Gastrocnemius medialis (tissue), 4 donors: ENCODE data around the gene IGLL1.

Experiments
- POLR2A ChIP-seq, 2 donors: fragments of 450-650 bp; IDR thresholded peaks; one replicate each; pipeline ENCODE4 v1.6.1; 2017; ENCODE audit warnings: antibody characterized with exemption in 2 of 2, mild to moderate bottlenecking in 2 of 2, moderate library complexity in 2 of 2
- TF ChIP-seq, protein P1 (sequence below), 5 experiments: fragments of 450-650 bp in 3 of 5; fragments of 200-600 bp in 2 of 5; sonication (generic) in 2 of 5; IDR thresholded peaks in 4 of 5; conservative IDR thresholded peaks in 1 of 5; 1 replicate in 4 of 5; 2 replicates in 1 of 5; pipeline ENCODE4 v1.5.1; 2016 to 2019; ENCODE audit warnings: antibody characterized with exemption in 5 of 5, mild to moderate bottlenecking in 3 of 5, moderate library complexity in 3 of 5

DNA sequence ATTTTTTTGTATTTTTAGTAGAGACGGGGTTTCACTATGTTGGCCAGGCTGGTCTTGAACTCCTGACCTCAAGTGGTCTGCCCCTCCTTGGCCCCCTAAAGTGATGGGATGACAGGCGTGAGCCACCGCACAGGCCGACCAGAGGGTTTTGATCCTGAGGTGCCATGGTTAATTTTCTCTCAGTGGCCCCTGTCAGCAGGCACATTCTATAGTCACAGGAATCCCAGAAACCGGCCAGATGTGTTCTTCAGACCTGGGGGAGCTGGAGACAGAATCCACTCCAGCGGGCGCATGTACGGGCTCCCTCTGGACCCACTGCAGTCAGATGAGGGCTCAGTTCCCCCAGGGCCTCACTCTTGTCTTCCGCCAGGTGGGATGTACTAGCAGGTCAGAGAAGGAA, 17.0 kb downstream of the IGLL1 start:
- TF ChIP-seq, protein P1, sequence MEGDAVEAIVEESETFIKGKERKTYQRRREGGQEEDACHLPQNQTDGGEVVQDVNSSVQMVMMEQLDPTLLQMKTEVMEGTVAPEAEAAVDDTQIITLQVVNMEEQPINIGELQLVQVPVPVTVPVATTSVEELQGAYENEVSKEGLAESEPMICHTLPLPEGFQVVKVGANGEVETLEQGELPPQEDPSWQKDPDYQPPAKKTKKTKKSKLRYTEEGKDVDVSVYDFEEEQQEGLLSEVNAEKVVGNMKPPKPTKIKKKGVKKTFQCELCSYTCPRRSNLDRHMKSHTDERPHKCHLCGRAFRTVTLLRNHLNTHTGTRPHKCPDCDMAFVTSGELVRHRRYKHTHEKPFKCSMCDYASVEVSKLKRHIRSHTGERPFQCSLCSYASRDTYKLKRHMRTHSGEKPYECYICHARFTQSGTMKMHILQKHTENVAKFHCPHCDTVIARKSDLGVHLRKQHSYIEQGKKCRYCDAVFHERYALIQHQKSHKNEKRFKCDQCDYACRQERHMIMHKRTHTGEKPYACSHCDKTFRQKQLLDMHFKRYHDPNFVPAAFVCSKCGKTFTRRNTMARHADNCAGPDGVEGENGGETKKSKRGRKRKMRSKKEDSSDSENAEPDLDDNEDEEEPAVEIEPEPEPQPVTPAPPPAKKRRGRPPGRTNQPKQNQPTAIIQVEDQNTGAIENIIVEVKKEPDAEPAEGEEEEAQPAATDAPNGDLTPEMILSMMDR (IDR thresholded peaks at IDR 0.05 in 4 of 5, conservative IDR thresholded peaks at IDR 0.05 in 1 of 5): no peak
- TF ChIP-seq POLR2A (IDR thresholded peaks at IDR 0.05): no peak
